ENCODE data around the gene ALG3. TPM values are rescaled to one million over a fixed set of nuclear protein-coding genes. Genes with fewer than 3 reads are reported as not detected.

The ALG3 gene
- total and polyA plus RNA-seq, 5 donors = 17.3 to 23.3 (median 20.2) TPM

DNA sequence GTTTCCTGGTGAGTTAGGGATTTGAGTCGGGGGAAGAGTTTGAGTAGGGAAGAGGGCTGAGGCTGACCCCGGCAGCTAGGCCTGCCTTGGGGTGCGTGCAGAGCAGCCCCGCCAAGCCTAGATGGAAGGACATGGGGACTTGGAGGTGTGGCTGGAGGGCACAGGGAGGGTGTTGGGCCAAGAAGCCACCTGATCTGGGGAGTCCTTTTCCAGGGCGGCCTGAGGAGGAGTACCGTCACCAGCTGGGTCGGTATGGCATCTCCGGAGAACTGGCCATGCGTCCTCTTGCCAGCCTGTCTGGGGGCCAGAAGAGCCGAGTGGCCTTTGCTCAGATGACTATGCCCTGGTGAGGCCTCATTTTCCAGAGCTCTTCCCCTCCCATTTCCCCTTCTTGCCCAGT, 55.9 kb downstream of the ALG3 start:
- Histone ChIP-seq H3K9me3 (ENCODE audit: control insufficient read depth, low read length) (no peaks in the 10 kb centered on the region), H3K4me1 (ENCODE audit: control insufficient read depth, insufficient read depth, low read length) (no peaks in the 10 kb centered on the region), H3K27ac (ENCODE audit: low read length) (no peak overlapping the region), H3K4me3 (ENCODE audit: low read length) (no peak overlapping the region), H3K27me3 (ENCODE audit: control insufficient read depth, insufficient read depth) (no peaks in the 10 kb centered on the region)
- DNase-seq (no peak), ATAC-seq (no peak)
- intact Hi-C loops (cut with DNase I) = no loop called here
- 93% methylated on average over 10 of the region's 10 CpGs for WGBS

Small RNA genes lying within 50 kb of the gene (microRNA-seq; reads per million reads assigned to microRNA genes)
- gene MIR1224 = 0.54 to 1.3 reads per million in 2 donors

Other genes with a start within 250 kb of the ALG3 start
- 10 to 100 TPM; 43.5 to 60.7 (median 52.7) TPM for gene ABCC5, start 231.1 kb downstream of the ALG3 start, total RNA-seq
- 28.9 TPM for gene ABCC5, start 231.1 kb downstream of the ALG3 start, polyA plus RNA-seq
- not detected for gene HTR3D, start 217.2 kb downstream of the ALG3 start, total RNA-seq
- not detected for gene HTR3D, start 217.2 kb downstream of the ALG3 start, polyA plus RNA-seq
- not detected for gene HTR3C, start 195.9 kb downstream of the ALG3 start, total RNA-seq
- not detected for gene HTR3C, start 195.9 kb downstream of the ALG3 start, polyA plus RNA-seq
- not detected for gene HTR3E, start 151.9 kb downstream of the ALG3 start, total RNA-seq
- not detected for gene HTR3E, start 151.9 kb downstream of the ALG3 start, polyA plus RNA-seq
- gene EIF2B5, start 113.6 kb downstream of the ALG3 start, total RNA-seq = 10 to 100 TPM; 30.8 to 34.5 (median 33.0) TPM
- gene EIF2B5, start 113.6 kb downstream of the ALG3 start, polyA plus RNA-seq = 28.3 TPM
- gene DVL3, start 93.6 kb downstream of the ALG3 start, total RNA-seq = 10 to 100 TPM; 61.1 to 67.4 (median 65.3) TPM
- 39.8 TPM for gene DVL3, start 93.6 kb downstream of the ALG3 start, polyA plus RNA-seq
- gene AP2M1, start 74.1 kb downstream of the ALG3 start, total RNA-seq = 100 to 1,000 TPM; 271 to 340 (median 329) TPM
- 330 TPM for gene AP2M1, start 74.1 kb downstream of the ALG3 start, polyA plus RNA-seq
- gene ABCF3, start 62.8 kb downstream of the ALG3 start, total RNA-seq = 10 to 100 TPM; 59.2 to 72.9 (median 63.5) TPM
- 50.9 TPM for gene ABCF3, start 62.8 kb downstream of the ALG3 start, polyA plus RNA-seq
- gene VWA5B2, start 19.4 kb downstream of the ALG3 start, total RNA-seq = not detected
- gene VWA5B2, start 19.4 kb downstream of the ALG3 start, polyA plus RNA-seq = 0.07 TPM
- gene EEF1AKMT4, start 710 bp upstream of the ALG3 start, total RNA-seq = 1 to 10 TPM; 1.1 to 1.8 (median 1.3) TPM
- gene EEF1AKMT4, start 710 bp upstream of the ALG3 start, polyA plus RNA-seq = 1.7 TPM
- gene CAMK2N2, start 12.6 kb upstream of the ALG3 start, total RNA-seq = under 1 TPM in 1 of 4 donors, not detected in 3; 0.50 TPM
- 0.07 TPM for gene CAMK2N2, start 12.6 kb upstream of the ALG3 start, polyA plus RNA-seq
- 1 to 10 TPM; 1.2 to 6.6 (median 3.6) TPM for gene ECE2, start 27.1 kb upstream of the ALG3 start, total RNA-seq
- gene ECE2, start 27.1 kb upstream of the ALG3 start, polyA plus RNA-seq = 2.6 TPM
- 100 to 1,000 TPM; 198 to 230 (median 227) TPM for gene PSMD2, start 50.3 kb upstream of the ALG3 start, total RNA-seq
- 161 TPM for gene PSMD2, start 50.3 kb upstream of the ALG3 start, polyA plus RNA-seq
- gene EIF4G1, start 65.6 kb upstream of the ALG3 start, total RNA-seq = 100 to 1,000 TPM; 215 to 301 (median 245) TPM
- gene EIF4G1, start 65.6 kb upstream of the ALG3 start, polyA plus RNA-seq = 203 TPM
- 10 to 100 TPM; 26.5 to 41.1 (median 33.6) TPM for gene FAM131A, start 88.6 kb upstream of the ALG3 start, total RNA-seq
- 34.3 TPM for gene FAM131A, start 88.6 kb upstream of the ALG3 start, polyA plus RNA-seq
- 1 to 10 TPM; 2.0 to 4.9 (median 3.6) TPM for gene CLCN2, start 112.6 kb upstream of the ALG3 start, total RNA-seq
- gene CLCN2, start 112.6 kb upstream of the ALG3 start, polyA plus RNA-seq = 2.7 TPM
- gene POLR2H, start 112.7 kb upstream of the ALG3 start, total RNA-seq = 10 to 100 TPM; 24.4 to 32.9 (median 30.1) TPM
- gene POLR2H, start 112.7 kb upstream of the ALG3 start, polyA plus RNA-seq = 37.6 TPM
- under 1 TPM; 0.23 to 0.47 (median 0.29) TPM for gene THPO, start 129.2 kb upstream of the ALG3 start, total RNA-seq
- 0.34 TPM for gene THPO, start 129.2 kb upstream of the ALG3 start, polyA plus RNA-seq
- gene CHRD, start 131.1 kb upstream of the ALG3 start, total RNA-seq = 10 to 100 TPM in 3 of 4 donors, 1 to 10 TPM in 1; 8.6 to 11.3 (median 10.4) TPM
- gene CHRD, start 131.1 kb upstream of the ALG3 start, polyA plus RNA-seq = 12.1 TPM

All from right cardiac atrium (tissue), 5 donors.